Muscle of leg (tissue), 11 donors: ENCODE results near the gene ZNF566. TPM values are rescaled to one million over a fixed set of nuclear protein-coding genes. Genes with fewer than 3 reads are reported as not detected.

ENCODE experiments used
- DNase-seq: peaks from one replicate; pipeline ENCODE4 v3.0.0; 2013
- H3K27ac ChIP-seq: one replicate; pipeline ENCODE4 v1.5.1; 2013; ENCODE audit warnings: mild to moderate bottlenecking, low read length, control low read depth
- H3K27me3 ChIP-seq: one replicate; pipeline ENCODE4 v1.6.1; 2013; ENCODE audit warnings: low read length; ENCODE audit not compliant: control insufficient read depth, insufficient read depth
- H3K36me3 ChIP-seq: one replicate; pipeline ENCODE4 v1.6.1; 2013; ENCODE audit warnings: low read length; ENCODE audit not compliant: control insufficient read depth, insufficient read depth
- H3K4me1 ChIP-seq: one replicate; pipeline ENCODE4 v1.6.1; 2013; ENCODE audit warnings: low read length; ENCODE audit not compliant: control insufficient read depth, insufficient read depth
- H3K4me3 ChIP-seq: one replicate; pipeline ENCODE4 v1.5.1; 2013; ENCODE audit warnings: low read length, control low read depth
- H3K9me3 ChIP-seq: replicated peaks from 2 replicates; pipeline ENCODE4 v1.6.1; 2013; ENCODE audit warnings: low read depth, low read length; ENCODE audit not compliant: control insufficient read depth
- WGBS: methylation state at CpG from one replicate; pipeline ENCODE4 v1.1.5; 2013; ENCODE audit warnings: missing lambda C conversion rate; ENCODE audit not compliant: insufficient coverage; 5-methylcytosine and 5-hydroxymethylcytosine counted together
- polyA plus RNA-seq, 8 donors: library from polyadenylated mRNA; unstranded; fragments of 120-200 nt; gene quantifications; one replicate each; pipeline versions ENCODE4 v1.2.1 to v1.2.3, GENCODE V29; 2013; ENCODE audit warnings: inconsistent platforms in 1 of 8, low replicate concordance in 1 of 8; ENCODE audit not compliant: insufficient read length in 8 of 8, insufficient read depth in 1 of 8
- total RNA-seq: library from RNA; stranded (reverse); fragments of 120-200 nt; gene quantifications from one replicate; pipeline ENCODE4 v1.2.4, GENCODE V29; 2013

The ZNF566 gene
- total and polyA plus RNA-seq, 9 donors: 7.1 to 17.0 (median 9.1) TPM

DNA sequence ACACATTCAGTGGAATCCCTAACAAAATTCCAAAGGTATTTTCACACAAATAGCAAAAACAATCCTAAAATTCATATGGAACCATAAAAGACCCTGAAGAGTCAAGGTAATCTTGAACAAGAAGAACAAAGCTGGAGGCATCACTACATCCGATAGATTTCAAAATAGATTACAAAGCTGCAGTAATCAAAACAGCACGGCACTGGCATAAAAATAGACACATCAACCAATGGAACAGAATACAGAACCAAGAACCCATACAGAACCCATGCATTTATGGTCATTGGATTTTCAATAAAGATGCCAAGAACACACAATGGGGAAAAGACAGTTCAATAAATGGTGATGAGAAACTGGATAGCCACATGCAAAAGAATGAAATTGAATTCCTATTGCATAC, 32.5 kb downstream of the ZNF566 start:
- Histone ChIP-seq H3K27ac (no peak overlapping the region), H3K36me3 (peaks cover 3% of the 10 kb centered on the region), H3K9me3 (peaks cover 15% of the 10 kb centered on the region), H3K27me3 (no peaks in the 10 kb centered on the region), H3K4me3 (no peak overlapping the region), H3K4me1 (no peaks in the 10 kb centered on the region)
- no peak for DNase-seq
- WGBS: 100% methylated on average over 2 of the region's 2 CpGs

DNA sequence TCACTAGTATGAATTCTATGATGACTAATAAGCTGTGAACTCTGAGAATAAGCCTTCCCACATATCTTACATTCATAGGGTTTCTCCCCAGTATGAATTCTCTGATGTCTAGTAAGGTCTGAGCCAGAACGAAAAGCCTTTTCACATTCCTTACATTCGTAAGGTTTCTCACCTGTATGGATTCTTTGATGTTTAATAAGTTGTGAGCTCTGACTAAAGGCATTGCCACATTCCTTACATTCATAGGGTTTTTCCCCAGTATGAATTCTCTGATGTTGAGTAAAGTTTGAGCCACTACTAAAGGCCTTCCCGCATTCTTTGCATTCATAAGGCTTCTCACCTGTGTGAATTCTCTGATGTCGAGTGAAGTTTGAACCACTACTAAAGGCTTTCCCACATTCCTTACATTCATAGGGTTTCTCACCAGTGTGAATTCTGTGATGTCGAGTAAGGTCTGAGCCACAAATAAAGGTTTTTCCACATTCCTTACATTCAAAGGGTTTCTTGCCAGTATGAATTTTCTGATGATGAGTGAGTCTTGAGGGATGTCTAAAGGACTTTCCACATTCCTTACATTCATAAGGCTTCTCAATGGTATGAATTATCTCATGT, 40.2 kb downstream of the ZNF566 start:
- H3K4me3 ChIP-seq: no peak overlapping the region
- DNase-seq: no peak
- WGBS: no CpG with 5 or more reads among the region's 5 CpGs
- peaks cover 45% of the 10 kb centered on the region for H3K9me3 ChIP-seq
- no peak overlapping the region for H3K27ac ChIP-seq
- no peaks in the 10 kb centered on the region for H3K4me1 ChIP-seq
- H3K36me3 ChIP-seq: peaks cover 19% of the 10 kb centered on the region
- H3K27me3 ChIP-seq: no peaks in the 10 kb centered on the region

DNA sequence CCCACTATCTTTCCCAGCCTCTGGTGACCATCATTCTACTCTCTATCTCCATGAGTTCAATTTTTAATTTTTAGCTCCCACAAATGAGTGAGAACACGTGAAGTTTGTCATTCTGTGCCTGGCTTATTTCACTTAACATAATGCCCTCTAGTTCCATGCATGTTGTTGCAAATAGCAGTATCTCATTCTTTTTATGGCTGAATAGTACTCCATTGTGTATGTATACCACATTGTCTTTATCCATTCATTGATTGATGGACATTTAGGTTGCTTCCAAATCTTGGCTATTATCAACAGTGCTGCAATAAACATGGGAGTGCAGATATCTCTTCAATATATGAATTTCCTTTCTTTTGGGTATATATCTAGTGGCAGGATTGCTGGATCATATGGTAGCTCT, 48.0 kb downstream of the ZNF566 start:
- Histone ChIP-seq H3K4me3 (no peak overlapping the region), H3K36me3 (no peaks in the 10 kb centered on the region), H3K27ac (no peak overlapping the region), H3K9me3 (peaks cover 28% of the 10 kb centered on the region), H3K4me1 (no peaks in the 10 kb centered on the region), H3K27me3 (no peaks in the 10 kb centered on the region)
- no peak for DNase-seq
- WGBS: no CpG with 5 or more reads among the region's 1 CpG

DNA sequence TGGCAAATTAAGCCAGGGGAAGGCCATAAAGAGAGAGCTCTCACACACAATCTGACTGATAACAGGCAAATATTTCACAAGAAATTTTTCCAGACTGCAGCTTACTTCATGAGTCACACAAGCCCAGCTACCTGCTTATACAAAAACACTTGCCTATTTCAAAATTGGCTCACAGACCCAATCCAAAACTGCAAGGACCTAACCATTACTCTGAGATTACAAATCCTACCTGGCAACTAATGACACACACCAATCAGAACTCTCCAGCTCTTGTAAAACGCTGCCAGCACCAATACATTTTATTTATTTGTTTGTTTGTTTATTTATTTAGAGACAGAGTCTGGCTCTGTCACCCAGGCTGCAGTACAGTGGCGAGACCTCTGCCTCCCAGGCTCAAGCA, 52.8 kb downstream of the ZNF566 start:
- H3K4me3 ChIP-seq: no peak overlapping the region
- no peak overlapping the region for H3K27ac ChIP-seq
- no peak for DNase-seq
- peaks cover 6% of the 10 kb centered on the region for H3K9me3 ChIP-seq
- no peaks in the 10 kb centered on the region for H3K4me1 ChIP-seq
- H3K27me3 ChIP-seq: no peaks in the 10 kb centered on the region
- no CpG with 5 or more reads among the region's 2 CpGs for WGBS
- H3K36me3 ChIP-seq: no peaks in the 10 kb centered on the region

DNA sequence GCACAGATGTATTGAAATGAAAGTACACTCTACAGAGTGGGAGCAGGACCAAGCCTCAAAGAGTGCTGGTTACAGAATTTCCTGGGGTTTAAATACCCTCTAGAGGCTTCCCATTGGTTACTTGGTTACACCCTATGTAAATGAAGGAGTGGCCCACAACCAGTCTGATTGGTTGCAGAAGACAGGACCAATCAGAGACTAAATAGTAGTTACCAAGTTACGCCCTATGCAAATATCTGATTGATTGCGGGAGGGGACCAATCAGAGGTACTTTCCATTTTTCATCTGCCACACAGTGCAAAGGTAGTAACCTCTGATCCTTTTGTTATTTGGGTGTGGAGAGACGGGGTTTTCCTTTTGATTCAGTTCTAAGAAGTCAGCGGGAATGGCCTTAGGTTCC, 65.4 kb downstream of the ZNF566 start:
- DNase-seq: no peak
- H3K27me3 ChIP-seq: peaks cover 2% of the 10 kb centered on the region
- no peaks in the 10 kb centered on the region for H3K9me3 ChIP-seq
- H3K36me3 ChIP-seq: no peaks in the 10 kb centered on the region
- no CpG with 5 or more reads among the region's 4 CpGs for WGBS
- H3K4me3 ChIP-seq: no peak overlapping the region
- H3K4me1 ChIP-seq: peaks cover 4% of the 10 kb centered on the region
- H3K27ac ChIP-seq: no peak overlapping the region

DNA sequence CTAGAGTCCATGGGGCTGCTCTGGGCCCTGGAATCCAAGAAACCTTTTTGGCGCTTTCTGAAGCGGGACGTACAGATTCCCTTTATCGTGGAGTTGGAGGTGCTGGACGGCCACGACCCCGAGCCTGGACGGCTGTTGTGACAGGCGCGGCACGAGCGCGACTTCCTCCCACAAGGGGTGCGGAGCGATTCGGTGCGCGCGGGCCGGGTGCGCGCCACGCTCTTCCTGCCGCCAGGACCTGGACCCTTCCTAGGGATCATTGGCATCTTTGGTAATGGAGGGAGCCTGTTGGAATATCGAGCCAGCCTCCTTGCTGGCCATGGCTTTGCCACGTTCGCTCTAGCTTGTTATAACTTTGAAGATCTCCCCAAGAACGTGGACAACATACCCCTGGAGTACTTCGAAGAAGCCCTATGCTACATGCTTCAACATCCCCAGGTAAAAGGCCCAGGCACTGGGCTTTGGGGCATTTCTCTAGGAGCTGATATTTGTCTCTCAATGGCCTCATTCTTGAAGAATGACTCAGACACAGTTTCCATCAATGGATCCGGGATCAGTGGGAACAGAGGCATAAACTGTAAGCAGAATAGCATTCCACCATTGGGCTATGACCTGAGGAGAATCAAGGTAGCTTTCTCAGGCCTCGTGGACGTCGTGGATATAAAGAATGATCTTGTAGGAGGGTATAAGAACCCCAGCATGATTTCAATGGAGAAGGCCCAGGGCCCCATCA, 67.4 kb downstream of the ZNF566 start:
- peaks cover 12% of the 10 kb centered on the region for H3K4me1 ChIP-seq
- H3K4me3 ChIP-seq: peak overlapping the region; percentile 51
- no peak for DNase-seq
- WGBS: 35% methylated on average over 14 of the region's 33 CpGs
- H3K9me3 ChIP-seq: no peaks in the 10 kb centered on the region
- H3K36me3 ChIP-seq: no peaks in the 10 kb centered on the region
- no peak overlapping the region for H3K27ac ChIP-seq
- H3K27me3 ChIP-seq: peaks cover 2% of the 10 kb centered on the region

DNA sequence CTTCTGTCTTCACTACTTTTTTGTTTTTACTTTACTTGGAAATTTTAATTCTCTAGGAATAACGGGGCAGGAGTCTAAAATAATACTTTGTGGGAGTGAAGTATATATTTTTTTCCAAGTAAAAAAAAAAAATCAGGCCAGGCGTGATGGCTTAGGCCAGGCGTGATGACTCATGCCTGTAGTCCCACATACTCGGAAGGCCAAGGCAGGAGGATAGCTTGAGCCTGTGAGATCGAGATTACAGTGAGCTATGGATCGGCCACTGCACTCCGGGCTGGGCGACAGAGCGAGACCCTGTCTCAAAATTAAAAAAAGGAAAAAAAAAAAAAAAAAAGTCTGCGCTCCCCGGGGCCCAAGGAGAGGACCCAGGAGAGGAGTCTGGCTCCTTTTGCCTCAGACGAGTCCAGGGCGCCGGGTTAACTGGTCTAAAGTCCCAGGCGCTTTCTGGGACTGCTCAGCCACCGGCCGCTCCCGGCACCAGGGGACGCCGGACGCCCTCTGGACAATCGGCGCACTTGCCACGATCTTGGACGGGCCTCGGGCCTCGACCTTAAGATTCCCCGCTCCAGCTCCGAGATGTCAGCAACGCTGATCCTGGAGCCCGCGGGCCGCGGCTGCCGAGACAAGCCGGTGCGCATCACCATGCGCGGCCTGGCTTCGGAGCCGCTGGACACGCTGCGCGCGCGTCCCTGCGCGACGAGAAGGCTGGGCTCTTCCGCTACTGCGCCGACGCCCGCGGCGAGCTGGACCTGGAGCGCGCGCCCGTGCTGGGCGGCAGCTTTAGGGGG, 68.2 kb downstream of the ZNF566 start:
- no peak overlapping the region for H3K27ac ChIP-seq
- peaks cover 2% of the 10 kb centered on the region for H3K27me3 ChIP-seq
- WGBS: 6% methylated on average over 60 of the region's 61 CpGs
- peak overlapping the region; percentile 51 for H3K4me3 ChIP-seq
- H3K9me3 ChIP-seq: no peaks in the 10 kb centered on the region
- peaks cover 12% of the 10 kb centered on the region for H3K4me1 ChIP-seq
- H3K36me3 ChIP-seq: no peaks in the 10 kb centered on the region
- DNase-seq: peak; percentile 76

DNA sequence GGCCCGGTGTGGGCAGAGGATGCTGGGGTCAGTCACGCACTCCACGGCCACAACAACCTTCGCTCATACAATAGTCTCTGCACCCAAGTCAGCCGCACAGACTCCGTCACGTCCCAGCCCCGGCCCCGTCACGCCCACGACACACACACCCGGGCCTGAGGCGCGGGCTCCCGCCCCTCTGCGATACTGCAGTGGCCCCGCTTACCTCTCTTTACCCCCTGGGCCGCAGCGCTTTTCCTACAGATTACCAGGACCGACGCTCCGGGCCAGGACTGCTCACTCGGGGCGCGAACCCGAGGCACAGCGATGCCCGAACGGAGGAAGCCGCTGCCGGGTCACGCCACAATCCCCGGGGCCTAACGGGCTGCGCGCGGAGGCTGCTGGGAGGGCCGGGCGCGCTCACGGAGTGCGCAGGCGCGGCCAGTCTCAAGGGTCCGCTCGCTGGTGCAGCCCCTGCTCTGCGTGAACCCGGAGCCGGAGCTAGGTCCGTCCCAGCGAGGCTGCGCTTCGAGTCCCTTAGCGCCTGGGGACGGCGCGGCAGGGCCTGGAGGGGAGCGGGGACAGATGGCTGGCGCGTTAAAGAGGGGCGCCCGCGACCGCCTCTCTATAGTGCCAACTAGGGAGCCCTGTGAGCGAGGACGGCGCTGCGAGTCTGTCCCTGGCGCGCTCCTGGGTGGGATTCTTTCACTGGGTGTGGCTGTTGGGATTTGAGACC, 70.9 kb downstream of the ZNF566 start, which contains the start of gene ZFP82:
Gene ZFP82 (minus strand): TSS at position 358 of the 715 bp plus-strand sequence. CDS start 8,855 bp downstream, outside the sequence.
- Histone ChIP-seq H3K9me3 (peaks cover 10% of the 10 kb centered on the region), H3K27ac (peak within 1 kb of the TSS; percentile 95), H3K36me3 (no peaks in the 10 kb centered on the region), H3K27me3 (no peaks in the 10 kb centered on the region), H3K4me3 (peak within 1 kb of the TSS; percentile 93), H3K4me1 (peaks cover 12% of the 10 kb centered on the region)
- DNase-seq: peak; percentile 95
- under 1% methylated on average over 63 of the region's 70 CpGs for WGBS

DNA sequence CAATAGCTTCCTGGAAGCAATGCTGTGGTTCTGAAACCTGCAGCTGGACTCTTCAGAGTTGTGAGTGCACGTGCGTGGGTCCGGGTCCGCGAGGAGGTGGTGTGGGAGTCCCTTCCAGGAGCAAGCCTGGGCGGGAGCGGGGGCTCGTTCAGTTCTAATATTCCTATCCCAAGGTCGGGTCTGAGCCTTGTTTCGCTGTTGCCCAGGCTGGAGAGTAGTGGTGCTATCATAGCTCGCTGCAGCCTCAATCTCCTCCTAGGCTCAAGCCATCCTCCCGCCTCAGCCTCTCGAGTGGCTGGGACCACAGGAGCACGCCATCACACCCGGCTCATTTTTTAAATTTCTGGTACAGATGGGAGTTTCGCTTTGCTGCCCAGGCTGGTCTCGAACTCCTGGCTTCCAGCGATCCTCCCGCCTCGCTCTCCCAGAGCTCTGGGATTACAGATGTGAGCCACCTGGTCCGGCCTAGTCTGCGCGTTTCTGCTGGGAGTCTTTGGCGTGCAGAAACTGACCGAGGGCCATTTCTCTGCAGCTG, 71.5 kb downstream of the ZNF566 start:
- 8% methylated on average over 13 of the region's 25 CpGs for WGBS
- peak overlapping the region; percentile 95 for H3K27ac ChIP-seq
- H3K27me3 ChIP-seq: no peaks in the 10 kb centered on the region
- peaks cover 14% of the 10 kb centered on the region for H3K9me3 ChIP-seq
- no peaks in the 10 kb centered on the region for H3K36me3 ChIP-seq
- peak overlapping the region; percentile 93 for H3K4me3 ChIP-seq
- peaks cover 12% of the 10 kb centered on the region for H3K4me1 ChIP-seq
- DNase-seq: peak; percentile 1
